K562 (cell line): ENCODE results near the gene USP49. TPM values are rescaled to one million over a fixed set of nuclear protein-coding genes. Genes with fewer than 3 reads are reported as not detected.

ENCODE experiments used
- ARNT ChIP-seq, 2 experiments: fragments of 450-650 bp; IDR thresholded peaks; 2 replicates each; pipeline ENCODE4 v1.6.1; 2016; ENCODE audit warnings: mild to moderate bottlenecking in 1 of 2
- CREB1 ChIP-seq, 2 experiments: sonication (generic) in 1 of 2; formaldehyde crosslinking in 1 of 2; IDR thresholded peaks; 2 replicates each; pipeline versions ENCODE4 v1.6.1 to v1.8.0; 2012 to 2022; ENCODE audit warnings: inconsistent platforms in 1 of 2, mild to moderate bottlenecking in 1 of 2, missing genetic modification reagents in 1 of 2, moderate library complexity in 1 of 2
- ETV5 ChIP-seq: sonication (generic); formaldehyde crosslinking; IDR thresholded peaks from 2 replicates; pipeline ENCODE4 v1.4.0; 2020; ENCODE audit warnings: low read depth, mild to moderate bottlenecking, missing genetic modification reagents
- FOXA3 ChIP-seq, 2 experiments: fragments of 450-650 bp in 1 of 2; sonication (generic) in 1 of 2; formaldehyde crosslinking; IDR thresholded peaks in 1 of 2; conservative IDR thresholded peaks in 1 of 2; 2 replicates each; pipeline versions ENCODE4 v1.4.0 to v1.8.0; 2020 to 2022; ENCODE audit warnings: mild to moderate bottlenecking in 2 of 2, missing genetic modification reagents in 1 of 2
- FOXM1 ChIP-seq, 2 experiments: fragments of 450-650 bp in 1 of 2; sonication (generic) in 1 of 2; formaldehyde crosslinking in 1 of 2; IDR thresholded peaks; 2 replicates each; pipeline versions ENCODE4 v1.6.1 to v1.9.0; 2017 to 2022; ENCODE audit warnings: low read depth in 2 of 2, mild to moderate bottlenecking in 2 of 2, missing genetic modification reagents in 1 of 2, moderate library complexity in 1 of 2
- GABPA ChIP-seq: fragments of 200-800 bp; sonication (Bioruptor generic); conservative IDR thresholded peaks from 2 replicates; pipeline ENCODE4 v1.6.1; 2016; ENCODE audit warnings: low read depth, missing genetic modification characterization, missing compliant biosample characterization
- L3MBTL2 ChIP-seq: fragments of 450-650 bp; IDR thresholded peaks from 2 replicates; pipeline ENCODE4 v1.6.1; 2016; ENCODE audit warnings: mild to moderate bottlenecking, moderate library complexity
- MEIS2 ChIP-seq: fragments of 450-650 bp; IDR thresholded peaks from 2 replicates; pipeline ENCODE4 v1.6.1; 2014; ENCODE audit warnings: mild to moderate bottlenecking; ENCODE audit not compliant: partially characterized antibody
- SRSF3 ChIP-seq: fragments of 200-400 bp; formaldehyde crosslinking; IDR thresholded peaks from 2 replicates; pipeline ENCODE4 v1.6.1; 2016; ENCODE audit warnings: mild to moderate bottlenecking, low read length, moderate library complexity; ENCODE audit not compliant: insufficient read depth
- TSC22D4 ChIP-seq: fragments of 450-650 bp; IDR thresholded peaks from 2 replicates; pipeline ENCODE4 v1.6.1; 2016; ENCODE audit warnings: missing genetic modification characterization, missing biosample characterization, control low read depth
- YY1 ChIP-seq, 3 experiments: IDR thresholded peaks; 2 replicates each; pipeline ENCODE4 v1.6.1; 2011; ENCODE audit warnings: low read length in 2 of 3, mild to moderate bottlenecking in 2 of 3, moderate library complexity in 2 of 3, borderline replicate concordance in 1 of 3, control low read depth in 1 of 3, low read depth in 1 of 3; ENCODE audit not compliant: insufficient read depth in 3 of 3, insufficient replicate concordance in 2 of 3, control insufficient read depth in 1 of 3, insufficient read length in 1 of 3; ENCODE audit errors: extremely low read depth in 1 of 3
- polyA plus RNA-seq, 8 experiments: library from polyadenylated mRNA; depleted of rRNA in 4 of 8; stranded (reverse) in 5 of 8; unstranded in 3 of 8; fragments of >200 nt; fragmentation: Nextera tagmentation in 2 of 8; fragmentation: Illumina TruSeq in 1 of 8; extraction: Ambion mirVana in 2 of 8; extraction: Trizol in 1 of 8; gene quantifications; 2 replicates each; pipeline versions ENCODE4 v1.2.1 to v1.2.3, GENCODE V29; 2011 to 2014; ENCODE audit warnings: inconsistent platforms in 1 of 8, missing spikeins in 1 of 8
- total RNA-seq, 7 experiments: library from RNA; depleted of rRNA in 6 of 7; stranded (reverse); fragments of >200 nt in 6 of 7; fragmentation: Illumina TruSeq in 2 of 7; extraction: Trizol in 2 of 7; gene quantifications; 2 replicates each; pipeline versions ENCODE4 v1.2.1 to v1.2.3, GENCODE V29; 2011 to 2021; ENCODE audit warnings: low replicate concordance in 1 of 7
- TF ChIP-seq, protein P1 (sequence below), 2 experiments: fragments of 450-650 bp; IDR thresholded peaks; 2 replicates each; pipeline ENCODE4 v1.6.1; 2018; ENCODE audit warnings: mild to moderate bottlenecking in 2 of 2, low read depth in 1 of 2; ENCODE audit not compliant: partially characterized antibody in 2 of 2
- TF ChIP-seq, protein P2 (sequence below): fragments of 450-650 bp; IDR thresholded peaks from 2 replicates; pipeline ENCODE4 v1.6.1; 2017; ENCODE audit warnings: antibody characterized with exemption, mild to moderate bottlenecking

The USP49 gene
- total and polyA plus RNA-seq, 9 of the 15 experiments (the other 6 are each of a cell fraction or from before 2014, with no cell fraction given): 1.0 to 9.9 (median 6.5) TPM

DNA sequence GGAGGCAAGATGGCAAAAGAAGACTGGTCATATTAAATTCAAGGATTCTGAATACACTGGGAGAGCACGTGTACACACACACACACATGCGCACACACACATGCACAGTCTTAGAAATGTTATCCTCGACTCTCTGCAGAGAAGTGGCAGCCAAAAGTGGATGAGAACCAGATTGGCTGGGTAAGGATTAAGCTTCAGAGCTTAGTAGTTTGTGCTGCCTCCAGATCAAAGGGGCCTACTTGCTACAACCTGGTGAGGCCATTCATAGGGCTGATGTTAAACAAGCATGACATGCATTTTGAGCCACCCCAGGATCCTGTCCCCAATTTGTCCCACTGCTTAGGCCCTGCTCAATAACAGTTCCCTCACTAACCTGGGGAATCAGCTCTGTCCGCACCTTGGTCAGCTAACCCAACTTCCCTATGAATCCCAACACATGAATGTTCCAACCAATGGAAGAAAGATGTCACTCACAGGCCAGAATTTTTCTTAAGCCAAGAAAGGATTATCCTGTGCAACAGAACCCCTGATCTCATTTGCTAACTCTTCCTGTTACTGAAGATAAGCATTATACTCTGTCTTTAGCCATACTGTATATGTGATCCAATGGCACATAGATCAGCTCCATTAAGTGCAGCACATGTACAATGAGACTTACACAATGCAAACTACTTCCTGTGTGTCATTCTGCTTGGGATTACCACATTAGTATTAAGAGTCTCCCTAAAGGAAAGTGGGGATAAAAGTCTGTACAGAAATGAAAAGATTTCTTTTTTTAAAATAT is 76.7 kb downstream of the USP49 start (continued):
- TF ChIP-seq, protein P1, sequence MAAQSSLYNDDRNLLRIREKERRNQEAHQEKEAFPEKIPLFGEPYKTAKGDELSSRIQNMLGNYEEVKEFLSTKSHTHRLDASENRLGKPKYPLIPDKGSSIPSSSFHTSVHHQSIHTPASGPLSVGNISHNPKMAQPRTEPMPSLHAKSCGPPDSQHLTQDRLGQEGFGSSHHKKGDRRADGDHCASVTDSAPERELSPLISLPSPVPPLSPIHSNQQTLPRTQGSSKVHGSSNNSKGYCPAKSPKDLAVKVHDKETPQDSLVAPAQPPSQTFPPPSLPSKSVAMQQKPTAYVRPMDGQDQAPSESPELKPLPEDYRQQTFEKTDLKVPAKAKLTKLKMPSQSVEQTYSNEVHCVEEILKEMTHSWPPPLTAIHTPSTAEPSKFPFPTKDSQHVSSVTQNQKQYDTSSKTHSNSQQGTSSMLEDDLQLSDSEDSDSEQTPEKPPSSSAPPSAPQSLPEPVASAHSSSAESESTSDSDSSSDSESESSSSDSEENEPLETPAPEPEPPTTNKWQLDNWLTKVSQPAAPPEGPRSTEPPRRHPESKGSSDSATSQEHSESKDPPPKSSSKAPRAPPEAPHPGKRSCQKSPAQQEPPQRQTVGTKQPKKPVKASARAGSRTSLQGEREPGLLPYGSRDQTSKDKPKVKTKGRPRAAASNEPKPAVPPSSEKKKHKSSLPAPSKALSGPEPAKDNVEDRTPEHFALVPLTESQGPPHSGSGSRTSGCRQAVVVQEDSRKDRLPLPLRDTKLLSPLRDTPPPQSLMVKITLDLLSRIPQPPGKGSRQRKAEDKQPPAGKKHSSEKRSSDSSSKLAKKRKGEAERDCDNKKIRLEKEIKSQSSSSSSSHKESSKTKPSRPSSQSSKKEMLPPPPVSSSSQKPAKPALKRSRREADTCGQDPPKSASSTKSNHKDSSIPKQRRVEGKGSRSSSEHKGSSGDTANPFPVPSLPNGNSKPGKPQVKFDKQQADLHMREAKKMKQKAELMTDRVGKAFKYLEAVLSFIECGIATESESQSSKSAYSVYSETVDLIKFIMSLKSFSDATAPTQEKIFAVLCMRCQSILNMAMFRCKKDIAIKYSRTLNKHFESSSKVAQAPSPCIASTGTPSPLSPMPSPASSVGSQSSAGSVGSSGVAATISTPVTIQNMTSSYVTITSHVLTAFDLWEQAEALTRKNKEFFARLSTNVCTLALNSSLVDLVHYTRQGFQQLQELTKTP (IDR thresholded peaks at IDR 0.05; ENCODE audit: low read depth in 1 of 2, partially characterized antibody in 2 of 2): no peak
- TF ChIP-seq GABPA: peak; percentile 56; the same call in 1 of the 2 replicates
- TF ChIP-seq, protein P2, sequence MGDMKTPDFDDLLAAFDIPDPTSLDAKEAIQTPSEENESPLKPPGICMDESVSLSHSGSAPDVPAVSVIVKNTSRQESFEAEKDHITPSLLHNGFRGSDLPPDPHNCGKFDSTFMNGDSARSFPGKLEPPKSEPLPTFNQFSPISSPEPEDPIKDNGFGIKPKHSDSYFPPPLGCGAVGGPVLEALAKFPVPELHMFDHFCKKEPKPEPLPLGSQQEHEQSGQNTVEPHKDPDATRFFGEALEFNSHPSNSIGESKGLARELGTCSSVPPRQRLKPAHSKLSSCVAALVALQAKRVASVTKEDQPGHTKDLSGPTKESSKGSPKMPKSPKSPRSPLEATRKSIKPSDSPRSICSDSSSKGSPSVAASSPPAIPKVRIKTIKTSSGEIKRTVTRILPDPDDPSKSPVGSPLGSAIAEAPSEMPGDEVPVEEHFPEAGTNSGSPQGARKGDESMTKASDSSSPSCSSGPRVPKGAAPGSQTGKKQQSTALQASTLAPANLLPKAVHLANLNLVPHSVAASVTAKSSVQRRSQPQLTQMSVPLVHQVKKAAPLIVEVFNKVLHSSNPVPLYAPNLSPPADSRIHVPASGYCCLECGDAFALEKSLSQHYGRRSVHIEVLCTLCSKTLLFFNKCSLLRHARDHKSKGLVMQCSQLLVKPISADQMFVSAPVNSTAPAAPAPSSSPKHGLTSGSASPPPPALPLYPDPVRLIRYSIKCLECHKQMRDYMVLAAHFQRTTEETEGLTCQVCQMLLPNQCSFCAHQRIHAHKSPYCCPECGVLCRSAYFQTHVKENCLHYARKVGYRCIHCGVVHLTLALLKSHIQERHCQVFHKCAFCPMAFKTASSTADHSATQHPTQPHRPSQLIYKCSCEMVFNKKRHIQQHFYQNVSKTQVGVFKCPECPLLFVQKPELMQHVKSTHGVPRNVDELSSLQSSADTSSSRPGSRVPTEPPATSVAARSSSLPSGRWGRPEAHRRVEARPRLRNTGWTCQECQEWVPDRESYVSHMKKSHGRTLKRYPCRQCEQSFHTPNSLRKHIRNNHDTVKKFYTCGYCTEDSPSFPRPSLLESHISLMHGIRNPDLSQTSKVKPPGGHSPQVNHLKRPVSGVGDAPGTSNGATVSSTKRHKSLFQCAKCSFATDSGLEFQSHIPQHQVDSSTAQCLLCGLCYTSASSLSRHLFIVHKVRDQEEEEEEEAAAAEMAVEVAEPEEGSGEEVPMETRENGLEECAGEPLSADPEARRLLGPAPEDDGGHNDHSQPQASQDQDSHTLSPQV: peak; percentile 75
- TF ChIP-seq ARNT (IDR thresholded peaks at IDR 0.05): peak in 1 of 2 experiments; percentile 73; a peak in 3 of 4 replicates
- TF ChIP-seq YY1 (IDR thresholded peaks at IDR 0.05; ENCODE audit: borderline replicate concordance in 1 of 3, control insufficient read depth in 1 of 3, extremely low read depth in 1 of 3, insufficient read depth in 3 of 3, insufficient read length in 1 of 3, insufficient replicate concordance in 2 of 3, low read depth in 1 of 3, low read length in 2 of 3): peak in 1 of 3 experiments; percentile 27
- TF ChIP-seq CREB1 (IDR thresholded peaks at IDR 0.05): no peak
- no peak for TF ChIP-seq CREB1 (CRISPR knock-in tag; IDR thresholded peaks at IDR 0.05)
- TF ChIP-seq FOXA3 (CRISPR knock-in tag; conservative IDR thresholded peaks at IDR 0.05 in 1 of 2, IDR thresholded peaks at IDR 0.05 in 1 of 2): 0 out of 4 replicates have a peak, but pooled peaks of 1 of the 2 experiments have one; percentile 6
- peak; percentile 60; the same call in 1 of the 2 replicates for TF ChIP-seq ETV5
- no peak for TF ChIP-seq SRSF3
- peak; percentile 58 for TF ChIP-seq MEIS2
- peak; percentile 72 for TF ChIP-seq FOXM1 (IDR thresholded peaks at IDR 0.05; ENCODE audit: low read depth)
- TF ChIP-seq FOXM1 (CRISPR knock-in tag; IDR thresholded peaks at IDR 0.05; ENCODE audit: low read depth): no peak
- TF ChIP-seq L3MBTL2: 0 out of 2 replicates have a peak, but pooled peaks have one; percentile 15
- no peak for TF ChIP-seq TSC22D4 (tag)
